HUES6 (cell line): Measurements from ENCODE around the gene FNBP1.

Source experiments
- H3K27ac ChIP-seq: 2 replicates; pipeline ENCODE4 v1.7.0; 2013; ENCODE audit warnings: low read depth, mild to moderate bottlenecking, low read length, inconsistent platforms
- H3K27me3 ChIP-seq: 2 replicates; pipeline ENCODE4 v1.6.1; 2013; ENCODE audit warnings: low read length; ENCODE audit not compliant: control insufficient read depth, insufficient read depth
- H3K36me3 ChIP-seq: 2 replicates; pipeline ENCODE4 v1.6.1; 2013; ENCODE audit warnings: low read length; ENCODE audit not compliant: control insufficient read depth, insufficient read depth
- H3K4me1 ChIP-seq: 2 replicates; pipeline ENCODE4 v1.6.1; 2013; ENCODE audit warnings: low read length; ENCODE audit not compliant: control insufficient read depth, insufficient read depth
- H3K4me3 ChIP-seq: 2 replicates; pipeline ENCODE4 v1.5.1; 2013; ENCODE audit warnings: low read depth, low read length
- H3K9ac ChIP-seq: one replicate; pipeline ENCODE4 v1.6.1; 2013; ENCODE audit warnings: mild to moderate bottlenecking, low read length
- H3K9me3 ChIP-seq: 2 replicates; pipeline ENCODE4 v1.6.1; 2013; ENCODE audit warnings: low read depth, low read length; ENCODE audit not compliant: control insufficient read depth, insufficient read depth

FNBP1 gene

GRCh38 chr9:130060296-130060695 is 17.3 kb upstream of the FNBP1 start:
- Histone ChIP-seq H3K4me3 (no peak overlapping the region), H3K36me3 (peaks cover 3% of the 10 kb centered on the region; the same call in 1 of the 2 replicates), H3K27ac (no peak overlapping the region), H3K9ac (no peak overlapping the region), H3K27me3 (no peaks in the 10 kb centered on the region), H3K9me3 (no peaks in the 10 kb centered on the region), H3K4me1 (0 out of 2 replicates have a peak, but pooled peaks cover 5% of the 10 kb centered on the region)

- no peak overlapping the region for H3K4me3 ChIP-seq
- peaks cover 3% of the 10 kb centered on the region; the same call in 1 of the 2 replicates for H3K36me3 ChIP-seq
- H3K27ac ChIP-seq = no peak overlapping the region
- H3K4me1 ChIP-seq = no peaks in the 10 kb centered on the region
- H3K9me3 ChIP-seq = no peaks in the 10 kb centered on the region
- H3K9ac ChIP-seq = no peak overlapping the region
- no peaks in the 10 kb centered on the region for H3K27me3 ChIP-seq
These were observed 15.9 kb upstream of the FNBP1 start for GRCh38 chr9:130058887-130059286.

GRCh38 chr9:130058154-130058553 is 15.2 kb upstream of the FNBP1 start:
- Histone ChIP-seq H3K9ac (no peak overlapping the region), H3K4me3 (no peak overlapping the region), H3K4me1 (no peaks in the 10 kb centered on the region), H3K9me3 (no peaks in the 10 kb centered on the region), H3K27me3 (no peaks in the 10 kb centered on the region), H3K36me3 (peaks cover 3% of the 10 kb centered on the region; the same call in 1 of the 2 replicates), H3K27ac (no peak overlapping the region)

GRCh38 chr9:130054820-130055219 is 11.8 kb upstream of the FNBP1 start:
- Histone ChIP-seq H3K36me3 (peaks cover 3% of the 10 kb centered on the region; the same call in 1 of the 2 replicates), H3K9ac (peak overlapping the region; percentile 86), H3K9me3 (no peaks in the 10 kb centered on the region), H3K27ac (no peak overlapping the region), H3K4me3 (peak overlapping the region; percentile 82), H3K4me1 (no peaks in the 10 kb centered on the region), H3K27me3 (no peaks in the 10 kb centered on the region)

- Histone ChIP-seq H3K4me1 (peaks cover under 1% of the 10 kb centered on the region; the same call in 1 of the 2 replicates), H3K27me3 (no peaks in the 10 kb centered on the region), H3K9ac (peak overlapping the region; percentile 86), H3K27ac (peak overlapping the region; percentile 92; the same call in 1 of the 2 replicates), H3K4me3 (peak overlapping the region; percentile 82), H3K9me3 (no peaks in the 10 kb centered on the region), H3K36me3 (peaks cover 3% of the 10 kb centered on the region; the same call in 1 of the 2 replicates)
These were observed 11.4 kb upstream of the FNBP1 start for GRCh38 chr9:130054325-130054786.

- Histone ChIP-seq H3K27ac (peak within 1 kb of the TSS; percentile 92), H3K4me3 (peak within 1 kb of the TSS; percentile 82), H3K36me3 (peaks cover 1% of the 10 kb centered on the region; the same call in 1 of the 2 replicates), H3K27me3 (no peaks in the 10 kb centered on the region), H3K4me1 (peaks cover 4% of the 10 kb centered on the region), H3K9ac (peak within 1 kb of the TSS; percentile 86), H3K9me3 (no peaks in the 10 kb centered on the region)
These were observed 10.7 kb upstream of the FNBP1 start, which contains the start of gene GPR107 for GRCh38 chr9:130053504-130054324. TSS of gene GPR107 (plus strand) at chr9:130053906. CDS start at chr9:130053933, 27 bp downstream.

GRCh38 chr9:130053109-130053503 is 10.1 kb upstream of the FNBP1 start:
- no peaks in the 10 kb centered on the region for H3K9me3 ChIP-seq
- H3K27ac ChIP-seq = peak overlapping the region; percentile 92
- H3K36me3 ChIP-seq = no peaks in the 10 kb centered on the region

GRCh38 chr9:130051855-130052254 is 8.9 kb upstream of the FNBP1 start:
- Histone ChIP-seq H3K36me3 (no peaks in the 10 kb centered on the region), H3K9me3 (no peaks in the 10 kb centered on the region), H3K4me3 (no peak overlapping the region), H3K9ac (no peak overlapping the region), H3K27ac (no peak overlapping the region), H3K27me3 (no peaks in the 10 kb centered on the region), H3K4me1 (peaks cover 4% of the 10 kb centered on the region)

More at GRCh38 chr9:130053109-130053503, 10.1 kb upstream of the FNBP1 start:
- H3K27me3 ChIP-seq = no peaks in the 10 kb centered on the region
- peak overlapping the region; percentile 82 for H3K4me3 ChIP-seq
- H3K9ac ChIP-seq = peak overlapping the region; percentile 86
- H3K4me1 ChIP-seq = peaks cover 4% of the 10 kb centered on the region

- H3K9ac ChIP-seq = no peak overlapping the region
- H3K4me1 ChIP-seq = peaks cover 8% of the 10 kb centered on the region
- H3K27me3 ChIP-seq = no peaks in the 10 kb centered on the region
- H3K9me3 ChIP-seq = no peaks in the 10 kb centered on the region
- no peak overlapping the region for H3K4me3 ChIP-seq
- no peaks in the 10 kb centered on the region for H3K36me3 ChIP-seq
- no peak overlapping the region for H3K27ac ChIP-seq
These were observed 7.5 kb upstream of the FNBP1 start for GRCh38 chr9:130050462-130050861.

GRCh38 chr9:130049431-130050210 is 6.6 kb upstream of the FNBP1 start:
- H3K4me3 ChIP-seq = no peak overlapping the region
- H3K36me3 ChIP-seq = no peaks in the 10 kb centered on the region
- H3K9ac ChIP-seq = no peak overlapping the region
- no peaks in the 10 kb centered on the region for H3K27me3 ChIP-seq
- H3K9me3 ChIP-seq = no peaks in the 10 kb centered on the region
- peaks cover 10% of the 10 kb centered on the region for H3K4me1 ChIP-seq
- no peak overlapping the region for H3K27ac ChIP-seq
